Keratinocyte (primary cell): ENCODE data around the gene IRAK3. TPM values are rescaled to one million over a fixed set of nuclear protein-coding genes. Genes with fewer than 3 reads are reported as not detected.

Experiments
- DNase-seq: peaks from one replicate; pipeline ENCODE4 v3.0.0-alpha.2; 2011; ENCODE audit warnings: low read depth, missing footprints, low spot score
- FAIRE-seq: peaks from 2 replicates; lab custom pipeline; 2011; peaks lifted over from hg19 to GRCh38; lab: Jason Lieb, UNC
- H2AFZ ChIP-seq: 2 replicates; pipeline ENCODE4 v1.6.0; 2012; ENCODE audit warnings: low read length, control low read depth, inconsistent platforms; ENCODE audit not compliant: control insufficient read depth
- H3K27ac ChIP-seq: 2 replicates; pipeline ENCODE4 v1.5.1; 2011; ENCODE audit warnings: low read length; ENCODE audit not compliant: control insufficient read depth, insufficient read depth
- H3K27me3 ChIP-seq: 3 replicates; pipeline ENCODE4 v1.6.0; 2011; ENCODE audit warnings: low read length; ENCODE audit not compliant: control insufficient read depth, insufficient read depth; ENCODE audit errors: extremely low read depth
- H3K36me3 ChIP-seq, 2 experiments: 2 replicates in 1 of 2; 3 replicates in 1 of 2; pipeline ENCODE4 v1.5.1; 2011; ENCODE audit warnings: low read length in 2 of 2, mild to moderate bottlenecking in 1 of 2; ENCODE audit not compliant: control insufficient read depth in 2 of 2, insufficient read depth in 2 of 2; ENCODE audit errors: extremely low read depth in 1 of 2
- H3K4me1 ChIP-seq: 3 replicates; pipeline ENCODE4 v1.5.1; 2011; ENCODE audit warnings: low read length; ENCODE audit not compliant: control insufficient read depth, insufficient read depth; ENCODE audit errors: extremely low read depth
- H3K4me2 ChIP-seq: 3 replicates; pipeline ENCODE4 v1.6.0; 2011; ENCODE audit warnings: low read depth, low read length; ENCODE audit not compliant: control insufficient read depth, insufficient read depth; ENCODE audit errors: extremely low read depth
- H3K4me3 ChIP-seq, 3 experiments: fragments of 200-600 bp in 1 of 3; sonication (generic) in 1 of 3; 2 replicates in 2 of 3; 3 replicates in 1 of 3; pipeline ENCODE4 v1.5.1; 2011 to 2016; ENCODE audit warnings: low read length in 3 of 3, mild to moderate bottlenecking in 3 of 3, control low read depth in 2 of 3, inconsistent platforms in 1 of 3, low read depth in 1 of 3, mixed read lengths in 1 of 3, mixed run types in 1 of 3, moderate library complexity in 1 of 3; ENCODE audit not compliant: control insufficient read depth in 2 of 3, insufficient read depth in 2 of 3; ENCODE audit errors: extremely low read depth in 1 of 3
- H3K79me2 ChIP-seq: 2 replicates; pipeline ENCODE4 v1.6.0; 2012; ENCODE audit warnings: low read length; ENCODE audit not compliant: control insufficient read depth, insufficient read depth
- H3K9ac ChIP-seq: 3 replicates; pipeline ENCODE4 v1.6.0; 2011; ENCODE audit warnings: low read length; ENCODE audit not compliant: control insufficient read depth, insufficient read depth; ENCODE audit errors: extremely low read depth
- H3K9me1 ChIP-seq: 3 replicates; pipeline ENCODE4 v1.6.0; 2011; ENCODE audit warnings: low read length; ENCODE audit not compliant: control insufficient read depth, insufficient read depth; ENCODE audit errors: extremely low read depth
- H3K9me3 ChIP-seq: 2 replicates; pipeline ENCODE4 v1.5.1; 2012; ENCODE audit warnings: low read depth, low read length; ENCODE audit not compliant: control insufficient read depth
- H4K20me1 ChIP-seq: 3 replicates; pipeline ENCODE4 v1.6.0; 2011; ENCODE audit warnings: low read length; ENCODE audit not compliant: control insufficient read depth, insufficient read depth; ENCODE audit errors: extremely low read depth
- CTCF ChIP-seq, 3 experiments: IDR thresholded peaks in 1 of 3; conservative IDR thresholded peaks in 1 of 3; optimal IDR thresholded peaks in 1 of 3; 2 replicates in 2 of 3; 3 replicates in 1 of 3; pipeline versions ENCODE3 to v1.5.1; 2011; ENCODE audit warnings: low read length in 3 of 3, mild to moderate bottlenecking in 3 of 3, moderate library complexity in 2 of 3, control low read depth in 1 of 3, inconsistent platforms in 1 of 3; ENCODE audit not compliant: insufficient read depth in 2 of 3; ENCODE audit errors: extremely low read depth in 1 of 3
- EZH2 ChIP-seq: IDR thresholded peaks from one replicate; pipeline ENCODE4 v1.6.1; 2012; ENCODE audit warnings: inconsistent platforms, mild to moderate bottlenecking, low read length, moderate library complexity
- dilution Hi-C: fragments of 300-500 bp; cut with MboI; formaldehyde crosslinking; loops from one replicate; pipeline ENCODE4 v1.7.0; 2020; ENCODE audit warnings: low sequenced_read_pairs; ENCODE audit not compliant: extremely low pct_ligation_motif_present
- polyA plus RNA-seq, 5 experiments: library from polyadenylated mRNA; depleted of rRNA in 3 of 5; stranded (reverse) in 3 of 5; stranded (forward) in 1 of 5; unstranded in 1 of 5; fragments of >200 nt; gene quantifications; 1 replicate in 1 of 5; 2 replicates in 3 of 5; 3 replicates in 1 of 5; pipeline versions ENCODE4 v1.2.1 to v1.2.3, GENCODE V29; 2011 to 2012; ENCODE audit warnings: missing spikeins in 2 of 5, low read depth in 1 of 5, low replicate concordance in 1 of 5

IRAK3 gene
- polyA plus RNA-seq, 1 donor (not counting 4 experiments of a cell fraction or from before 2014, with no cell fraction given) = 0.07 TPM

GRCh38 chr12:66252771-66253170 is 63.8 kb downstream of the IRAK3 start:
- Histone ChIP-seq H3K9me3 (no peaks in the 10 kb centered on the region), H3K9me1 (no peaks in the 10 kb centered on the region), H2AFZ (no peak overlapping the region), H3K9ac (no peak overlapping the region), H3K27me3 (peaks cover 15% of the 10 kb centered on the region), H3K4me3 (no peak overlapping the region), H3K79me2 (no peaks in the 10 kb centered on the region), H3K4me1 (no peaks in the 10 kb centered on the region), H4K20me1 (no peaks in the 10 kb centered on the region), H3K4me2 (no peak overlapping the region), H3K36me3 (no peaks in the 10 kb centered on the region), H3K27ac (no peak overlapping the region)
- TF ChIP-seq EZH2 = no peak
- TF ChIP-seq CTCF (optimal IDR thresholded peaks at IDR 0.05 in 1 of 3, IDR thresholded peaks at IDR 0.05 in 1 of 3, conservative IDR thresholded peaks at IDR 0.05 in 1 of 3; ENCODE audit: extremely low read depth in 1 of 3, insufficient read depth in 2 of 3, low read length in 3 of 3) = no peak
- DNase-seq (no peak), FAIRE-seq (no peak)
- dilution Hi-C loops = loop anchor here (25.0 kb wide), 1 partner anchor 160 kb away; no protein-coding TSS in a partner anchor

- FAIRE-seq = no peak
- no peaks in the 10 kb centered on the region for H4K20me1 ChIP-seq
- H3K4me1 ChIP-seq = no peaks in the 10 kb centered on the region
- no peaks in the 10 kb centered on the region for H3K9me3 ChIP-seq
- H3K9ac ChIP-seq = no peak overlapping the region
- H2AFZ ChIP-seq = no peak overlapping the region
- no peaks in the 10 kb centered on the region for H3K36me3 ChIP-seq
- no peak overlapping the region for H3K27ac ChIP-seq
- peaks cover 15% of the 10 kb centered on the region for H3K27me3 ChIP-seq
- H3K79me2 ChIP-seq = no peaks in the 10 kb centered on the region
- no peaks in the 10 kb centered on the region for H3K9me1 ChIP-seq
- no peak overlapping the region for H3K4me3 ChIP-seq
- no peak for DNase-seq
- TF ChIP-seq EZH2 (no peak), CTCF (optimal IDR thresholded peaks at IDR 0.05 in 1 of 3, IDR thresholded peaks at IDR 0.05 in 1 of 3, conservative IDR thresholded peaks at IDR 0.05 in 1 of 3; ENCODE audit: extremely low read depth in 1 of 3, insufficient read depth in 2 of 3, low read length in 3 of 3) (no peak)
- dilution Hi-C loops = loop anchor here (25.0 kb wide), 1 partner anchor 157 kb away; no protein-coding TSS in a partner anchor
- no peak overlapping the region for H3K4me2 ChIP-seq
These were observed 66.7 kb downstream of the IRAK3 start for GRCh38 chr12:66255737-66256136.
